Chondrocyte (in vitro differentiated cells): Measurements from ENCODE around the gene SLC6A5. TPM values are rescaled to one million over a fixed set of nuclear protein-coding genes. Genes with fewer than 3 reads are reported as not detected.

Experiments
- DNase-seq: peaks from one replicate; pipeline ENCODE4 v3.0.0; 2021; ENCODE audit warnings: mixed read lengths, low spot score
- H3K27ac Mint-ChIP-seq: one replicate; pipeline ENCODE4 v1.8.0; 2021; ENCODE audit warnings: mild to moderate bottlenecking, moderate library complexity, mixed read lengths; ENCODE audit not compliant: unreplicated experiment
- H3K27me3 Mint-ChIP-seq: 2 replicates; pipeline ENCODE4 v1.8.0; 2021; ENCODE audit warnings: low read depth, mixed read lengths
- H3K36me3 Mint-ChIP-seq: 2 replicates; pipeline ENCODE4 v1.8.0; 2021; ENCODE audit warnings: low read depth, mixed read lengths
- H3K4me1 Mint-ChIP-seq: 2 replicates; pipeline ENCODE4 v1.8.0; 2021; ENCODE audit warnings: low read depth, mild to moderate bottlenecking, mixed read lengths
- H3K4me3 Mint-ChIP-seq: one replicate; pipeline ENCODE4 v1.8.0; 2021; ENCODE audit warnings: mild to moderate bottlenecking, moderate library complexity, mixed read lengths; ENCODE audit not compliant: unreplicated experiment
- H3K9me3 Mint-ChIP-seq: 2 replicates; pipeline ENCODE4 v1.8.0; 2021; ENCODE audit warnings: low read depth, mixed read lengths
- CTCF ChIP-seq: fragments of 200-600 bp; sonication (generic); IDR thresholded peaks from 2 replicates; pipeline ENCODE4 v1.5.0; 2021; ENCODE audit warnings: antibody characterized with exemption, mild to moderate bottlenecking, moderate library complexity
- total RNA-seq: library from RNA; stranded (reverse); gene quantifications from 3 replicates; pipeline ENCODE4 v1.2.1, GENCODE V29; 2021

The SLC6A5 gene
- total RNA-seq, 1 donor from 2014 or later, result not detected

- Mint-ChIP-seq H3K4me1 (no peaks in the 10 kb centered on the region), H3K9me3 (no peaks in the 10 kb centered on the region), H3K27me3 (peaks cover 6% of the 10 kb centered on the region), H3K4me3 (no peak overlapping the region), H3K27ac (no peak overlapping the region), H3K36me3 (no peaks in the 10 kb centered on the region)
- no peak for DNase-seq
- no peak for TF ChIP-seq CTCF
These were observed 32.7 kb downstream of the SLC6A5 start for GRCh38 chr11:20632169-20632532.

GRCh38 chr11:20634044-20634443, 34.6 kb downstream of the SLC6A5 start:
- Mint-ChIP-seq H3K36me3 (no peaks in the 10 kb centered on the region), H3K27ac (no peak overlapping the region), H3K9me3 (no peaks in the 10 kb centered on the region), H3K27me3 (peaks cover 6% of the 10 kb centered on the region), H3K4me1 (no peaks in the 10 kb centered on the region), H3K4me3 (no peak overlapping the region)
- DNase-seq, result no peak
- TF ChIP-seq CTCF, result no peak

DNA sequence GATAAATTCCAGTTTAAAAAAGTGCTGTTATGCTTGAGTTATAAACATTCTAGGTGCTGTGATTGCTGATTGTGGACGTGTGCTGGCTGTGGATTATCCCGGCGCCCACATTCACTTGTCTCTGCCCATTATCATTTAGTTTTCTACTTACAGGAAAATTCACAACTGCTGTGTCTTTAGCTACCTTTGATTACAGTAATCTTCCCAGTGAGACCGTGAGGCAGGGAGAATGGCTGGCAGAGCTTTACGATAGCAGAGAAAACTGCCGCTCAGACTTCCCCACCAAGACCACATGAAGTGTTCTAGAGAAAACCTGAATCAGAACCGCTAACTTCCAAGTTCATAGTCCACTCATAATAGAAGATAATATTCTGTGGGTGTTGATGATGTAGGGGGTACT, 35.4 kb downstream of the SLC6A5 start:
- Mint-ChIP-seq H3K27ac (no peak overlapping the region), H3K4me3 (no peak overlapping the region), H3K4me1 (no peaks in the 10 kb centered on the region), H3K27me3 (peaks cover 6% of the 10 kb centered on the region), H3K36me3 (no peaks in the 10 kb centered on the region), H3K9me3 (no peaks in the 10 kb centered on the region)
- DNase-seq, result no peak
- TF ChIP-seq CTCF, result no peak

- no peak for TF ChIP-seq CTCF
- DNase-seq, result no peak
- H3K4me1 Mint-ChIP-seq, result no peaks in the 10 kb centered on the region
- H3K9me3 Mint-ChIP-seq, result no peaks in the 10 kb centered on the region
- H3K36me3 Mint-ChIP-seq, result no peaks in the 10 kb centered on the region
- no peak overlapping the region for H3K27ac Mint-ChIP-seq
- peaks cover 15% of the 10 kb centered on the region for H3K27me3 Mint-ChIP-seq
- no peak overlapping the region for H3K4me3 Mint-ChIP-seq
These were observed 38.7 kb downstream of the SLC6A5 start for GRCh38 chr11:20638074-20638473.

GRCh38 chr11:20639688-20640087, 40.3 kb downstream of the SLC6A5 start:
- Mint-ChIP-seq H3K36me3 (no peaks in the 10 kb centered on the region), H3K9me3 (no peaks in the 10 kb centered on the region), H3K4me1 (no peaks in the 10 kb centered on the region), H3K27ac (no peak overlapping the region), H3K27me3 (peaks cover 17% of the 10 kb centered on the region), H3K4me3 (no peak overlapping the region)
- DNase-seq, result no peak
- TF ChIP-seq CTCF, result no peak
